ENCODE measurements around the gene ADRA2C. TPM values are rescaled to one million over a fixed set of nuclear protein-coding genes. Genes with fewer than 3 reads are reported as not detected.

ADRA2C gene
- polyA plus RNA-seq, 1 donor from 2014 or later: 3.0 TPM

GRCh38 chr4:3740256-3740655 lies 25.9 kb upstream of the ADRA2C start:
- Histone ChIP-seq H3F3A (ENCODE audit: insufficient read depth, low read length, poor library complexity, severe bottlenecking) (no peaks in the 10 kb centered on the region), H4K20me1 (ENCODE audit: insufficient read depth) (no peaks in the 10 kb centered on the region), H2AFZ (ENCODE audit: low read depth, low read length) (no peak overlapping the region), H3K27ac (ENCODE audit: low read length) (no peak overlapping the region), H3K4me3 (ENCODE audit: low read length) (no peak overlapping the region), H3K9ac (ENCODE audit: low read length) (no peak overlapping the region), H3K9me2 (ENCODE audit: insufficient read depth, low read length) (no peaks in the 10 kb centered on the region), H3K27me3 (ENCODE audit: insufficient read depth, low read depth, low read length) (peaks cover 4% of the 10 kb centered on the region), H3K79me2 (replicated peaks; ENCODE audit: insufficient read depth, low read length) (no peaks in the 10 kb centered on the region), H3K4me2 (ENCODE audit: low read length) (no peak overlapping the region), H3K9me3 (ENCODE audit: low read length) (peaks cover 12% of the 10 kb centered on the region), H3K36me3 (ENCODE audit: insufficient read depth, low read length) (no peaks in the 10 kb centered on the region)
- no peak for TF ChIP-seq SMC3 (conservative IDR thresholded peaks at IDR 0.05; ENCODE audit: poor library complexity)
- no peak for TF ChIP-seq MXI1 (conservative IDR thresholded peaks at IDR 0.05; ENCODE audit: poor library complexity, severe bottlenecking)
- no peak for TF ChIP-seq RAD21 (conservative IDR thresholded peaks at IDR 0.05)
- TF ChIP-seq EP300 (conservative IDR thresholded peaks at IDR 0.05; ENCODE audit: poor library complexity, severe bottlenecking): no peak
- no peak for TF ChIP-seq CTCF (IDR thresholded peaks at IDR 0.05; ENCODE audit: poor library complexity, severe bottlenecking)
- no peak for TF ChIP-seq EZH2 (IDR thresholded peaks at IDR 0.05; ENCODE audit: borderline replicate concordance, insufficient read depth, low read length, poor library complexity, severe bottlenecking)
- no peak for TF ChIP-seq POLR2AphosphoS5 (IDR thresholded peaks at IDR 0.05)
- no peak for TF ChIP-seq TAF1 (IDR thresholded peaks at IDR 0.05; ENCODE audit: low read depth)
- TF ChIP-seq REST (IDR thresholded peaks at IDR 0.05; ENCODE audit: borderline replicate concordance): no peak

- H3F3A ChIP-seq (ENCODE audit: insufficient read depth, low read length, poor library complexity, severe bottlenecking): no peaks in the 10 kb centered on the region
- no peak for TF ChIP-seq EP300 (conservative IDR thresholded peaks at IDR 0.05; ENCODE audit: poor library complexity, severe bottlenecking)
- H3K36me3 ChIP-seq (ENCODE audit: insufficient read depth, low read length): no peaks in the 10 kb centered on the region
- no peaks in the 10 kb centered on the region for H3K79me2 ChIP-seq (replicated peaks; ENCODE audit: insufficient read depth, low read length)
- no peaks in the 10 kb centered on the region for H3K9me2 ChIP-seq (ENCODE audit: insufficient read depth, low read length)
- H3K4me3 ChIP-seq (ENCODE audit: low read length): no peak overlapping the region
- H3K9me3 ChIP-seq (ENCODE audit: low read length): peaks cover 8% of the 10 kb centered on the region
- H2AFZ ChIP-seq (ENCODE audit: low read depth, low read length): no peak overlapping the region
- H3K9ac ChIP-seq (ENCODE audit: low read length): no peak overlapping the region
- no peaks in the 10 kb centered on the region for H4K20me1 ChIP-seq (ENCODE audit: insufficient read depth)
- no peak overlapping the region for H3K4me2 ChIP-seq (ENCODE audit: low read length)
- H3K27ac ChIP-seq (ENCODE audit: low read length): no peak overlapping the region
- H3K27me3 ChIP-seq (ENCODE audit: insufficient read depth, low read depth, low read length): peaks cover 4% of the 10 kb centered on the region
These were observed 24.8 kb upstream of the ADRA2C start for GRCh38 chr4:3741217-3742011.

Data from neural cell (in vitro differentiated cells).